NCI-H146 (cell line): ENCODE results near the gene KLHL30.

Source experiments
- DNase-seq: peaks from one replicate; lab custom pipeline; 2025; lab: John Stamatoyannopoulos, UW

KLHL30 gene

GRCh38 chr2:238138331-238139195 lies at the start of gene KLHL30:
TSS of gene KLHL30 (plus strand) at chr2:238138668. CDS start at chr2:238140755, 2,087 bp downstream.
- no peak for DNase-seq

GRCh38 chr2:238090887-238091286 lies 47.6 kb upstream of the KLHL30 start:
- no peak for DNase-seq

- no peak for DNase-seq
Observed at GRCh38 chr2:238091436-238092060, 46.9 kb upstream of the KLHL30 start.

GRCh38 chr2:238092486-238093035 lies 45.9 kb upstream of the KLHL30 start:
- no peak for DNase-seq

- no peak for DNase-seq
Observed at GRCh38 chr2:238093181-238094140, 45.0 kb upstream of the KLHL30 start.

GRCh38 chr2:238094438-238095022 lies 43.9 kb upstream of the KLHL30 start:
- DNase-seq, result no peak

- DNase-seq, result no peak
Observed at GRCh38 chr2:238095143-238095542, 43.3 kb upstream of the KLHL30 start.

GRCh38 chr2:238096311-238097011 lies 42.0 kb upstream of the KLHL30 start:
- DNase-seq, result peak; percentile 92

- no peak for DNase-seq
Observed at GRCh38 chr2:238097201-238097987, 41.1 kb upstream of the KLHL30 start.

- no peak for DNase-seq
Observed at GRCh38 chr2:238097988-238098871, 40.2 kb upstream of the KLHL30 start.

GRCh38 chr2:238098901-238099713 lies 39.4 kb upstream of the KLHL30 start:
- no peak for DNase-seq

GRCh38 chr2:238099714-238100048 lies 38.8 kb upstream of the KLHL30 start:
- no peak for DNase-seq

GRCh38 chr2:238100049-238100820 lies 38.2 kb upstream of the KLHL30 start, which contains the start of gene ESPNL:
TSS of gene ESPNL (plus strand) at chr2:238100340. CDS start at chr2:238100420, 80 bp downstream.
- DNase-seq, result no peak

GRCh38 chr2:238100821-238101771 lies 37.4 kb upstream of the KLHL30 start:
- no peak for DNase-seq

- DNase-seq, result no peak
Observed at GRCh38 chr2:238101891-238102841, 36.3 kb upstream of the KLHL30 start.
